Spleen (tissue), 7 donors: ENCODE results near the gene BMP5.

ENCODE experiments used
- CTCF ChIP-seq, 11 experiments: fragments of 200-600 bp in 7 of 11; fragments of 450-650 bp in 4 of 11; sonication (generic) in 4 of 11; IDR thresholded peaks in 8 of 11; conservative IDR thresholded peaks in 3 of 11; 1 replicate in 7 of 11; 2 replicates in 4 of 11; pipeline versions ENCODE4 v1.4.0 to v1.8.0; 2016 to 2021; ENCODE audit warnings: antibody characterized with exemption in 11 of 11, inconsistent platforms in 4 of 11, mild to moderate bottlenecking in 1 of 11
- POLR2A ChIP-seq, 3 donors: fragments of 450-650 bp; IDR thresholded peaks; one replicate each; pipeline ENCODE4 v1.5.1; 2017; ENCODE audit warnings: antibody characterized with exemption in 3 of 3, mild to moderate bottlenecking in 1 of 3
- POLR2AphosphoS5 ChIP-seq, 3 donors: sonication (generic); formaldehyde crosslinking; IDR thresholded peaks; one replicate each; pipeline ENCODE4 v1.5.1; 2017; ENCODE audit warnings: antibody characterized with exemption in 3 of 3
- donor health status: DM: no; HTN: no; CAD: no; lungs with moderate emphysema.
- donor health status: DM: no; HTN: no; CAD: no.
- donor health status: DM: no; HTN: no; CAD: no.

GRCh38 chr6:55874316-55874715 is 1.1 kb downstream of the BMP5 start:
- TF ChIP-seq CTCF (IDR thresholded peaks at IDR 0.05 in 8 of 11, conservative IDR thresholded peaks at IDR 0.05 in 3 of 11), result no peak
- TF ChIP-seq POLR2A (IDR thresholded peaks at IDR 0.05), result no peak
- no peak for TF ChIP-seq POLR2AphosphoS5 (IDR thresholded peaks at IDR 0.05)
